Lung (tissue), 12 donors: ENCODE data around the gene TBC1D5. TPM values are rescaled to one million over a fixed set of nuclear protein-coding genes. Genes with fewer than 3 reads are reported as not detected.

Experiments
- ATAC-seq: fragments of 200-7000 bp; cut with Tn5 transposase; one replicate; pipeline ENCODE4 v1.9.1; 2020; ENCODE audit warnings: moderate number of reproducible peaks; ENCODE audit not compliant: insufficient read depth, low FRiP score
- DNase-seq, 3 donors: peaks; one replicate each; pipeline ENCODE4 v3.0.0-alpha.2; 2013 to 2017
- H3K27ac ChIP-seq, 2 donors: one replicate each; pipeline ENCODE4 v1.5.1; 2013; ENCODE audit warnings: mild to moderate bottlenecking in 2 of 2, moderate library complexity in 2 of 2, control low read depth in 1 of 2, inconsistent platforms in 1 of 2, low read depth in 1 of 2, low read length in 1 of 2
- H3K27me3 ChIP-seq, 3 donors: one replicate each; pipeline ENCODE4 v1.5.1; 2013; ENCODE audit warnings: low read length in 2 of 3; ENCODE audit not compliant: control insufficient read depth in 3 of 3, insufficient read depth in 3 of 3
- H3K36me3 ChIP-seq, 4 donors: one replicate each; pipeline ENCODE4 v1.5.1; 2013; ENCODE audit warnings: low read length in 4 of 4, mild to moderate bottlenecking in 1 of 4, moderate library complexity in 1 of 4; ENCODE audit not compliant: control insufficient read depth in 4 of 4, insufficient read depth in 4 of 4
- H3K4me1 ChIP-seq, 5 donors: one replicate each; pipeline ENCODE4 v1.5.1; 2013; ENCODE audit warnings: low read length in 5 of 5, mild to moderate bottlenecking in 2 of 5, moderate library complexity in 1 of 5; ENCODE audit not compliant: control insufficient read depth in 5 of 5, insufficient read depth in 5 of 5
- H3K4me3 ChIP-seq: one replicate; pipeline ENCODE4 v1.5.1; 2013; ENCODE audit warnings: mild to moderate bottlenecking, control low read depth, moderate library complexity
- H3K9ac ChIP-seq, 2 donors: one replicate each; pipeline ENCODE4 v1.5.1; 2013; ENCODE audit warnings: low read length in 2 of 2, control low read depth in 1 of 2; ENCODE audit not compliant: insufficient read depth in 1 of 2
- H3K9me3 ChIP-seq, 4 donors: one replicate each; pipeline ENCODE4 v1.5.1; 2013; ENCODE audit warnings: low read length in 3 of 4, mild to moderate bottlenecking in 1 of 4, moderate library complexity in 1 of 4; ENCODE audit not compliant: control insufficient read depth in 4 of 4, insufficient read depth in 3 of 4
- CTCF ChIP-seq: IDR thresholded peaks from 2 replicates; pipeline ENCODE4 v1.5.1; 2012; ENCODE audit warnings: mild to moderate bottlenecking; ENCODE audit errors: control extremely low read depth, extremely low read depth
- WGBS, 2 donors: extraction: QIAGEN DNeasy Blood & Tissue Kit; methylation state at CpG; one replicate each; pipeline ENCODE4 v1.1.7; 2013; 5-methylcytosine and 5-hydroxymethylcytosine counted together
- polyA plus RNA-seq, 2 donors: library from polyadenylated mRNA; stranded (reverse); fragments of 200-250 nt; gene quantifications; one replicate each; pipeline ENCODE4 v1.2.1, GENCODE V29; 2013
- total RNA-seq, 2 donors: library from RNA; depleted of rRNA in 1 of 2; stranded (reverse); fragments of >200 nt in 1 of 2; gene quantifications; one replicate each; pipeline ENCODE4 v1.2.1, GENCODE V29; 2014 to 2021
- donor health status: control.
- donor health status: control.
- donor health status: Bipolar disorder and iron deficiency.
- donor health status: healthy.
- donor health status: DM: yes; HTN: yes; CAD: no.

TBC1D5 gene
- total and polyA plus RNA-seq, 4 donors: 8.7 to 111 (median 39.6) TPM

- Histone ChIP-seq H3K4me3 (no peak overlapping the region), H3K9ac (no peak overlapping the region), H3K4me1 (peaks cover 0 to 4% (median 0%) of the 10 kb centered on the region in 5 donors), H3K27me3 (no peaks in the 10 kb centered on the region), H3K9me3 (no peaks in the 10 kb centered on the region), H3K27ac (peak overlapping the region in 1 of 2 donors; percentile 26), H3K36me3 (peaks cover 5 to 48% (median 15%) of the 10 kb centered on the region in 4 donors)
- no peak for DNase-seq
- ATAC-seq: no peak
- TF ChIP-seq CTCF: no peak
- 92 to 98% methylated on average over 2 of the region's 2 CpGs for WGBS, 2 donors
These were observed 580.3 kb downstream of the TBC1D5 start for GRCh38 chr3:17162116-17162515.

DNA sequence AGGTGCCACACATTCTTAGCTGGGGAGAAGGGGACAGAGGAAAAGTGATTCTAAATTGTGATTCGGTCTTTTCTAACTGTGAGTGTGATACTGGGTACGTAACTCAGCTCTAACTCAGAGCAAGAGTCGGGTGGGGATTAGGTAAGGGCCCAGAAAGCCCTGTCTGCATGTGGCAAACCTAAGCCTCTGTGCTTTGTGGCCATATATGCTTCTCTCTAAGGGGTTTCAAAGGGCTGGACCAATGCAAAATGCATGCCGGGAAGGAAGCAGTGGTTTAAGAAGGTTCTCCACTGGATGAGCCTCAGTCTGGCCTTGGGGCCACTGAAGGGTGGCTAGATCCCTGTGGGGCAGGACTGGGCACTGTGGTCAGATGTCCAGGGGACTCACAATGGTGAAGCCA is 581.8 kb downstream of the TBC1D5 start:
- H3K4me3 ChIP-seq: no peak overlapping the region
- 87 to 98% methylated on average over 4 of the region's 4 CpGs for WGBS, 2 donors
- ATAC-seq: no peak
- H3K27me3 ChIP-seq: no peaks in the 10 kb centered on the region
- H3K36me3 ChIP-seq: peaks cover 2 to 48% (median 9%) of the 10 kb centered on the region in 4 donors
- H3K4me1 ChIP-seq: peaks cover 0 to 4% (median 0%) of the 10 kb centered on the region in 5 donors
- no peak overlapping the region for H3K9ac ChIP-seq
- peak overlapping the region in 1 of 2 donors; percentile 35 for H3K27ac ChIP-seq
- DNase-seq: no peak
- H3K9me3 ChIP-seq: peaks cover 0 to 3% (median 0%) of the 10 kb centered on the region in 4 donors
- no peak for TF ChIP-seq CTCF

DNA sequence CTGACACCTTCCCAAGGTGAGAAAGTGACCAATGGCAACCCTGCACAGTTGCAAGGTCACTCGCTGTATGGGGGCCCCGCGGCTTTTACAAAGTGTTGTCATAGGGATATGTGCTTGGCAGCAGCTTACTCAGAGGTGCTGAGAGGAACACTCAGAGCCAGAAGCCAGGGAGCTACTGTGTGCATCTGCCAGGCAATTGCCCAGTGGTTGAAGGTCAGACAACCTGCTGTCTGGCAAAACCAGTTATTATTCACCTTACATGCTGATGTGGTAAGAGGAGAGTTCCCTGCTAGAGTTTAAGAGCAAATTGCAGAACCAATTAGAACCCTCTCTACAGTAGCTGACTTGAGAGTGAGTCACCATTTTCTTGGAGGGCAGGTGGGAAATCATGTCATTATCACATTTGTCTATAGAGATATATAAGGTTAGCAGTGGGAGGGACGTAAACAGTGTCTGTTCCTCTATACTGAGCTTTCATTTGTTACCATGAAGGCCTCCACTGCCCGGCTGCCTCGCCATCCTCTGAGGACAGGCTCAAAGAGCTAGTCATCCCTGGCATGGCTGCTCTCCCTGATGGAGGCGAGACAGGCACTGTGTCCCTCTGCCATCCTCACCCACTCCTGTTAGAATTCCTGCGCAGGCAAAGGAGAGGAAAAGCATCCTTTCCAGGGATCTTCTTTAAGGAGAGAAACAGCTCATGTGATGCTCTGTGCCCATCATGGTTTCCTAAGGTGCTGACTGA is 583.3 kb downstream of the TBC1D5 start:
- H3K9ac ChIP-seq: no peak overlapping the region
- H3K36me3 ChIP-seq: peaks cover 3 to 58% (median 11%) of the 10 kb centered on the region in 4 donors
- DNase-seq: no peak
- WGBS, 2 donors: 94 to 99% methylated on average over 8 of the region's 8 CpGs
- peaks cover 0 to 4% (median 0%) of the 10 kb centered on the region in 5 donors for H3K4me1 ChIP-seq
- no peak for TF ChIP-seq CTCF
- H3K9me3 ChIP-seq: peaks cover 0 to 17% (median 0%) of the 10 kb centered on the region in 4 donors
- H3K27ac ChIP-seq: peak overlapping the region in 1 of 2 donors; percentile 83
- no peaks in the 10 kb centered on the region for H3K27me3 ChIP-seq
- no peak overlapping the region for H3K4me3 ChIP-seq
- no peak for ATAC-seq
